Measurements from ENCODE around the gene PLEKHA7. TPM values are rescaled to one million over a fixed set of nuclear protein-coding genes. Genes with fewer than 3 reads are reported as not detected.

Gene PLEKHA7
- total RNA-seq, 2 donors from 2014 or later, result 10.8 to 17.6 TPM

- H3K9me3 ChIP-seq, result no peaks in the 10 kb centered on the region
- TF ChIP-seq, protein P1, sequence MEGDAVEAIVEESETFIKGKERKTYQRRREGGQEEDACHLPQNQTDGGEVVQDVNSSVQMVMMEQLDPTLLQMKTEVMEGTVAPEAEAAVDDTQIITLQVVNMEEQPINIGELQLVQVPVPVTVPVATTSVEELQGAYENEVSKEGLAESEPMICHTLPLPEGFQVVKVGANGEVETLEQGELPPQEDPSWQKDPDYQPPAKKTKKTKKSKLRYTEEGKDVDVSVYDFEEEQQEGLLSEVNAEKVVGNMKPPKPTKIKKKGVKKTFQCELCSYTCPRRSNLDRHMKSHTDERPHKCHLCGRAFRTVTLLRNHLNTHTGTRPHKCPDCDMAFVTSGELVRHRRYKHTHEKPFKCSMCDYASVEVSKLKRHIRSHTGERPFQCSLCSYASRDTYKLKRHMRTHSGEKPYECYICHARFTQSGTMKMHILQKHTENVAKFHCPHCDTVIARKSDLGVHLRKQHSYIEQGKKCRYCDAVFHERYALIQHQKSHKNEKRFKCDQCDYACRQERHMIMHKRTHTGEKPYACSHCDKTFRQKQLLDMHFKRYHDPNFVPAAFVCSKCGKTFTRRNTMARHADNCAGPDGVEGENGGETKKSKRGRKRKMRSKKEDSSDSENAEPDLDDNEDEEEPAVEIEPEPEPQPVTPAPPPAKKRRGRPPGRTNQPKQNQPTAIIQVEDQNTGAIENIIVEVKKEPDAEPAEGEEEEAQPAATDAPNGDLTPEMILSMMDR (IDR thresholded peaks at IDR 0.05), result no peak
- no peak overlapping the region for H3K27ac ChIP-seq
- H3K27me3 ChIP-seq (replicated peaks; ENCODE audit: insufficient read depth), result no peaks in the 10 kb centered on the region
- no peak overlapping the region for H3K4me3 ChIP-seq
- DNase-seq (ENCODE audit: low spot score) (no peak), ATAC-seq (ENCODE audit: insufficient number of reproducible peaks, low FRiP score, low read depth) (no peak)
- H3K4me1 ChIP-seq (ENCODE audit: control insufficient read depth in 1 of 2, low read depth in 2 of 2), result peaks cover 0 to 10% of the 10 kb centered on the region in 2 donors
- H3K36me3 ChIP-seq, result no peaks in the 10 kb centered on the region
Observed at GRCh38 chr11:16977136-16977993, 36.8 kb downstream of the PLEKHA7 start.

GRCh38 chr11:16976379-16976778 is 37.8 kb downstream of the PLEKHA7 start:
- Histone ChIP-seq H3K9me3 (no peaks in the 10 kb centered on the region), H3K27me3 (replicated peaks; ENCODE audit: insufficient read depth) (no peaks in the 10 kb centered on the region), H3K36me3 (no peaks in the 10 kb centered on the region), H3K4me1 (ENCODE audit: control insufficient read depth in 1 of 2, low read depth in 2 of 2) (peaks cover 0 to 1% of the 10 kb centered on the region in 2 donors), H3K4me3 (no peak overlapping the region), H3K27ac (no peak overlapping the region)
- DNase-seq (ENCODE audit: low spot score), result no peak
- no peak for ATAC-seq (ENCODE audit: insufficient number of reproducible peaks, low FRiP score, low read depth)
- TF ChIP-seq, protein P1 (IDR thresholded peaks at IDR 0.05), result no peak

DNA sequence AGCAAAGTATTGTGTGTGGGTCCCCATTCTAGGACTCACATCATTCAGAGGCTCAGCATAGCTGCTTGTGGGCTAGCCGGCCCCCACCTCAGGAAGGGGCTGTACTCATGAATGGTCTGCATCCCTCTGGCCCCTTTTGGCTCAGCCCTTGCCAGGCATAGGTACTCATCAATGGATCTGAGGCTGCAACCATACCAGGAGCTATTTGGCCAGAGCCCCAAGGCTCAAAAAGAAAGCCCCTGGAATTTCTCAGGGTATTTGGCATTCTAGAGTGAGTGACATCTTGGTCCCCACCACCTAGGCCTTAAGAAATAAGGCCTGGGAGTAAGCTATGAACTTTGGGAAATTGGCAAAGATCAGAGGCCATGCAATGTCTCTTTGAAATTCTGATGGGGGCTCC is 38.3 kb downstream of the PLEKHA7 start:
- DNase-seq (ENCODE audit: low spot score) (no peak), ATAC-seq (ENCODE audit: insufficient number of reproducible peaks, low FRiP score, low read depth) (no peak)
- no peak overlapping the region for H3K27ac ChIP-seq
- H3K4me3 ChIP-seq, result no peak overlapping the region
- no peaks in the 10 kb centered on the region for H3K27me3 ChIP-seq (replicated peaks; ENCODE audit: insufficient read depth)
- TF ChIP-seq, protein P1 (IDR thresholded peaks at IDR 0.05), result no peak
- H3K4me1 ChIP-seq (ENCODE audit: control insufficient read depth in 1 of 2, low read depth in 2 of 2), result no peaks in the 10 kb centered on the region
- H3K9me3 ChIP-seq, result no peaks in the 10 kb centered on the region
- no peaks in the 10 kb centered on the region for H3K36me3 ChIP-seq

- no peak overlapping the region for H3K4me3 ChIP-seq
- no peak overlapping the region for H3K27ac ChIP-seq
- H3K9me3 ChIP-seq, result no peaks in the 10 kb centered on the region
- TF ChIP-seq, protein P1 (IDR thresholded peaks at IDR 0.05), result no peak
- ATAC-seq (ENCODE audit: insufficient number of reproducible peaks, low FRiP score, low read depth), result no peak
- DNase-seq (ENCODE audit: low spot score), result no peak
- H3K36me3 ChIP-seq, result no peaks in the 10 kb centered on the region
- H3K27me3 ChIP-seq (replicated peaks; ENCODE audit: insufficient read depth), result no peaks in the 10 kb centered on the region
- no peaks in the 10 kb centered on the region for H3K4me1 ChIP-seq (ENCODE audit: control insufficient read depth in 1 of 2, low read depth in 2 of 2)
Observed at GRCh38 chr11:16973338-16973964, 40.8 kb downstream of the PLEKHA7 start.
